ENCODE data around the gene NR5A1. TPM values are rescaled to one million over a fixed set of nuclear protein-coding genes. Genes with fewer than 3 reads are reported as not detected.

The NR5A1 gene
- total RNA-seq, 1 experiment from 2014 or later = 0.09 TPM

DNA sequence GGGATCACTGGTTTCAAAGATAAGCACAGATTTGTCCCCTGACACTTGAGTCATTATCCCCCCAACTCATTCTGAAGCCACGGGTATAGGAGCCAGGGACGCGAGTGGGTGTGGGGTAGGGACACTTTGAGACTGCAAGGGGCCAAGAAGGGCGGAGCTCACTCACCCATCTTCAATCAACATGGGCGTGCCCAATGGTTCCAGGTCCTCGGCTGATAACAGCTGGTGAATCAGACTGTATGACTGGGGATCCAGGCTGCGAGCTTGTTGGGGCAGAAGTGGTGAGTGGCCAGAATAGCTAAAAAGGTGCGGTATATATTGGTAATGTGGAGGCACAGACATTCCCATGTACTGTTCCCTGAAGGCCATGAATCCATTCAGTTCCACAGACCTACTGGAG, 30.7 kb upstream of the NR5A1 start:
- no TSS peak for BruUV-seq (replicated peaks)
- intact Hi-C loops (cut with micrococcal nuclease; ENCODE audit: unreplicated experiment) = no loop called here

DNA sequence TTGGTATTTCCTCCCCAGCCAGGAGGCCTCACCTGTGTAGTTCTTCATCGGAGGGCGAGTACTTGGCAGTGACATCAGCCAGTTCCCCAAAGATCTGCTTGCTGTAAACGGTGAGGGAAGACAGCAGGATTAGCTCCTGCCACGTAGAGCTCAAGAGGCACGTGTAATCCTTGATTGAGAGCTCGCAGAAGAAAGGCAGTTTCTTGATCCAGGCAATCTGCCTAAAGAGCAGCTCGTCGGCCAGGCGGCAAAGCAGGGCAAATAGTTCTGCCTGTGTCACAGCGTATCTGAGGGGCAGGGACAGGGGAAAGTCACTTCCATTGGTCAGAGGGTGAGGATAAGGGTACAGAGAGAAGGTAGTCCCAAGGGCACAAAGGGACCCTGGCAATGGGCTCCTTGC, 28.6 kb upstream of the NR5A1 start:
- TF ChIP-seq, protein P1, sequence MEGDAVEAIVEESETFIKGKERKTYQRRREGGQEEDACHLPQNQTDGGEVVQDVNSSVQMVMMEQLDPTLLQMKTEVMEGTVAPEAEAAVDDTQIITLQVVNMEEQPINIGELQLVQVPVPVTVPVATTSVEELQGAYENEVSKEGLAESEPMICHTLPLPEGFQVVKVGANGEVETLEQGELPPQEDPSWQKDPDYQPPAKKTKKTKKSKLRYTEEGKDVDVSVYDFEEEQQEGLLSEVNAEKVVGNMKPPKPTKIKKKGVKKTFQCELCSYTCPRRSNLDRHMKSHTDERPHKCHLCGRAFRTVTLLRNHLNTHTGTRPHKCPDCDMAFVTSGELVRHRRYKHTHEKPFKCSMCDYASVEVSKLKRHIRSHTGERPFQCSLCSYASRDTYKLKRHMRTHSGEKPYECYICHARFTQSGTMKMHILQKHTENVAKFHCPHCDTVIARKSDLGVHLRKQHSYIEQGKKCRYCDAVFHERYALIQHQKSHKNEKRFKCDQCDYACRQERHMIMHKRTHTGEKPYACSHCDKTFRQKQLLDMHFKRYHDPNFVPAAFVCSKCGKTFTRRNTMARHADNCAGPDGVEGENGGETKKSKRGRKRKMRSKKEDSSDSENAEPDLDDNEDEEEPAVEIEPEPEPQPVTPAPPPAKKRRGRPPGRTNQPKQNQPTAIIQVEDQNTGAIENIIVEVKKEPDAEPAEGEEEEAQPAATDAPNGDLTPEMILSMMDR (IDR thresholded peaks at IDR 0.05; ENCODE audit: insufficient read depth in 1 of 2, low read depth in 1 of 2, low read length in 1 of 2, severe bottlenecking in 1 of 2, unreplicated experiment in 1 of 2) = no peak
- BruUV-seq (replicated peaks) = no TSS peak
- no peak overlapping the region for H3K27ac Mint-ChIP-seq (ENCODE audit: unreplicated experiment)
- H3K36me3 Mint-ChIP-seq (ENCODE audit: insufficient read depth, unreplicated experiment) = peaks cover 14% of the 10 kb centered on the region
- Histone ChIP-seq H3K9me3 (no peaks in the 10 kb centered on the region), H3K36me3 (ENCODE audit: control insufficient read depth, insufficient read depth, low read length) (no peaks in the 10 kb centered on the region; the same call in 1 of the 2 replicates), H3K4me1 (no peaks in the 10 kb centered on the region), H3K27me3 (replicated peaks; ENCODE audit: control insufficient read depth, insufficient read depth, low read length) (no peaks in the 10 kb centered on the region), H3K4me3 (ENCODE audit: low read depth, low read length) (no peak overlapping the region)
- H3K4me3 Mint-ChIP-seq (ENCODE audit: unreplicated experiment) = no peak overlapping the region
- H3K4me1 Mint-ChIP-seq (ENCODE audit: low read depth, unreplicated experiment) = no peaks in the 10 kb centered on the region
- intact Hi-C loops (cut with micrococcal nuclease; ENCODE audit: unreplicated experiment) = loop anchor here (1.0 kb wide), 1 partner anchor 117 kb away; no protein-coding TSS in a partner anchor
- no peak for DNase-seq
- CTCF ChIA-PET = interaction anchor here (0.6 kb wide), 1 partner anchor 16 kb away, joined by 7 read pairs; no protein-coding TSS in a partner anchor
- no peaks in the 10 kb centered on the region for H3K27me3 Mint-ChIP-seq (ENCODE audit: insufficient read depth, unreplicated experiment)
- POLR2A ChIA-PET = no interaction called here
- no peaks in the 10 kb centered on the region for H3K9me3 Mint-ChIP-seq (ENCODE audit: unreplicated experiment)

More for the DNA sequence above, 30.7 kb upstream of the NR5A1 start:
- no peaks in the 10 kb centered on the region for H3K9me3 ChIP-seq
- H3K27me3 Mint-ChIP-seq (ENCODE audit: insufficient read depth, unreplicated experiment) = no peaks in the 10 kb centered on the region
- H3K27me3 ChIP-seq (replicated peaks; ENCODE audit: control insufficient read depth, insufficient read depth, low read length) = no peaks in the 10 kb centered on the region
- H3K36me3 Mint-ChIP-seq (ENCODE audit: insufficient read depth, unreplicated experiment) = peaks cover 13% of the 10 kb centered on the region
- H3K4me1 Mint-ChIP-seq (ENCODE audit: low read depth, unreplicated experiment) = no peaks in the 10 kb centered on the region
- H3K4me3 Mint-ChIP-seq (ENCODE audit: unreplicated experiment) = no peak overlapping the region
- no peaks in the 10 kb centered on the region for H3K4me1 ChIP-seq
- CTCF ChIA-PET = interaction anchor here (1.5 kb wide), 1 partner anchor 8 kb away, joined by 4 read pairs; no protein-coding TSS in a partner anchor
- no peak overlapping the region for H3K4me3 ChIP-seq (ENCODE audit: low read depth, low read length)
- no peak for DNase-seq
- no peaks in the 10 kb centered on the region for H3K9me3 Mint-ChIP-seq (ENCODE audit: unreplicated experiment)
- H3K27ac Mint-ChIP-seq (ENCODE audit: unreplicated experiment) = no peak overlapping the region
- POLR2A ChIA-PET = no interaction called here
- TF ChIP-seq, protein P1 (IDR thresholded peaks at IDR 0.05; ENCODE audit: insufficient read depth in 1 of 2, low read depth in 1 of 2, low read length in 1 of 2, severe bottlenecking in 1 of 2, unreplicated experiment in 1 of 2) = no peak
- no peaks in the 10 kb centered on the region; the same call in 1 of the 2 replicates for H3K36me3 ChIP-seq (ENCODE audit: control insufficient read depth, insufficient read depth, low read length)

DNA sequence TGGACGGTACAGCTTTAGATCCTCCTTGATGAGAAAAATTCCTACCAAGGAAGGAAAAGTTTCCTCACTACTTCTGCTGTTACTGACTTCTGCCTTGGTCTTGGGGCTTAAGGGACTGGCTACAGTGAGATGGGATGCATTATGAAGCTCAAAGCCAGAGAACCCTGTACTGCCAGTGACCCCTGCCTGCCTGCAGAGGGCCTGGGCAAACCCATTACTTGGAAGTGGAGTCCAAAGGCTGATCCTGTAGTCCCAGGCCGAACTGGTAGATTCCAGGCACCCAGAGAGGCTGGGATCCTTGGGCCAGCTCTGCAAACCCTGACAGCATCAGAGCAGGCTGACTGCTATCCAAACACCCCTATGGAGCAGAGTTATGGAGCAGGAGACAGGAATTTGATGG, 25.7 kb upstream of the NR5A1 start:
- POLR2A ChIA-PET = no interaction called here

More for the DNA sequence above, 25.7 kb upstream of the NR5A1 start:
- Mint-ChIP-seq H3K27me3 (ENCODE audit: insufficient read depth, unreplicated experiment) (no peaks in the 10 kb centered on the region), H3K4me1 (ENCODE audit: low read depth, unreplicated experiment) (no peaks in the 10 kb centered on the region), H3K36me3 (ENCODE audit: insufficient read depth, unreplicated experiment) (peaks cover 19% of the 10 kb centered on the region), H3K27ac (ENCODE audit: unreplicated experiment) (no peak overlapping the region), H3K9me3 (ENCODE audit: unreplicated experiment) (no peaks in the 10 kb centered on the region), H3K4me3 (ENCODE audit: unreplicated experiment) (no peak overlapping the region)
- CTCF ChIA-PET = no interaction called here
- Histone ChIP-seq H3K9me3 (no peaks in the 10 kb centered on the region), H3K27me3 (replicated peaks; ENCODE audit: control insufficient read depth, insufficient read depth, low read length) (no peaks in the 10 kb centered on the region), H3K4me1 (no peaks in the 10 kb centered on the region), H3K36me3 (ENCODE audit: control insufficient read depth, insufficient read depth, low read length) (no peaks in the 10 kb centered on the region; the same call in 1 of the 2 replicates), H3K4me3 (ENCODE audit: low read depth, low read length) (no peak overlapping the region)
- no TSS peak for BruUV-seq (replicated peaks)
- DNase-seq = no peak
- intact Hi-C loops (cut with micrococcal nuclease; ENCODE audit: unreplicated experiment) = no loop called here
- TF ChIP-seq, protein P1 (IDR thresholded peaks at IDR 0.05; ENCODE audit: insufficient read depth in 1 of 2, low read depth in 1 of 2, low read length in 1 of 2, severe bottlenecking in 1 of 2, unreplicated experiment in 1 of 2) = no peak

Data from Caco-2 (cell line).